ENCODE data around the gene PYDC2.

The PYDC2 gene

GRCh38 chr3:191509078-191509477, 48.1 kb downstream of the PYDC2 start:
- no peak overlapping the region for H3K9ac ChIP-seq (ENCODE audit: low read depth, low read length)
- H3K36me3 ChIP-seq (ENCODE audit: insufficient read depth, low read length) = no peaks in the 10 kb centered on the region
- H3K9me3 ChIP-seq (ENCODE audit: insufficient read depth, low read length, severe bottlenecking) = no peaks in the 10 kb centered on the region
- TF ChIP-seq, protein P1, sequence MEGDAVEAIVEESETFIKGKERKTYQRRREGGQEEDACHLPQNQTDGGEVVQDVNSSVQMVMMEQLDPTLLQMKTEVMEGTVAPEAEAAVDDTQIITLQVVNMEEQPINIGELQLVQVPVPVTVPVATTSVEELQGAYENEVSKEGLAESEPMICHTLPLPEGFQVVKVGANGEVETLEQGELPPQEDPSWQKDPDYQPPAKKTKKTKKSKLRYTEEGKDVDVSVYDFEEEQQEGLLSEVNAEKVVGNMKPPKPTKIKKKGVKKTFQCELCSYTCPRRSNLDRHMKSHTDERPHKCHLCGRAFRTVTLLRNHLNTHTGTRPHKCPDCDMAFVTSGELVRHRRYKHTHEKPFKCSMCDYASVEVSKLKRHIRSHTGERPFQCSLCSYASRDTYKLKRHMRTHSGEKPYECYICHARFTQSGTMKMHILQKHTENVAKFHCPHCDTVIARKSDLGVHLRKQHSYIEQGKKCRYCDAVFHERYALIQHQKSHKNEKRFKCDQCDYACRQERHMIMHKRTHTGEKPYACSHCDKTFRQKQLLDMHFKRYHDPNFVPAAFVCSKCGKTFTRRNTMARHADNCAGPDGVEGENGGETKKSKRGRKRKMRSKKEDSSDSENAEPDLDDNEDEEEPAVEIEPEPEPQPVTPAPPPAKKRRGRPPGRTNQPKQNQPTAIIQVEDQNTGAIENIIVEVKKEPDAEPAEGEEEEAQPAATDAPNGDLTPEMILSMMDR (IDR thresholded peaks at IDR 0.05; ENCODE audit: borderline replicate concordance, extremely low read depth, low read length, poor library complexity, severe bottlenecking) = no peak
- no peak for TF ChIP-seq EZH2 (IDR thresholded peaks at IDR 0.05; ENCODE audit: borderline replicate concordance, low read depth, low read length, severe bottlenecking)
- no peak overlapping the region for H3K27ac ChIP-seq (ENCODE audit: low read length)
- H3K79me2 ChIP-seq (ENCODE audit: insufficient read depth, low read length) = no peaks in the 10 kb centered on the region
- no peak overlapping the region for H2AFZ ChIP-seq (ENCODE audit: low read depth, low read length)
- DNase-seq (no peak), ATAC-seq (ENCODE audit: insufficient read depth, low read depth) (no peak)
- H3K4me1 ChIP-seq (ENCODE audit: insufficient read depth, low read length) = no peaks in the 10 kb centered on the region
- H3K4me2 ChIP-seq (ENCODE audit: insufficient read depth, low read length) = no peak overlapping the region
- no peaks in the 10 kb centered on the region for H4K20me1 ChIP-seq (ENCODE audit: insufficient read depth, low read length)
- H3K27me3 ChIP-seq (ENCODE audit: insufficient read depth, low read length, poor library complexity) = no peaks in the 10 kb centered on the region
- H3K4me3 ChIP-seq (ENCODE audit: low read depth in 1 of 2, low read length in 2 of 2) = no peak overlapping the region
